C4-2B (cell line): Measurements from ENCODE around the gene B3GLCT.
"Not testable (repeated sequence)": the region's sequence is repeated elsewhere in the genome, so short reads cannot be mapped to it uniquely, and the experiment has no call there.

Experiments
- ZFX ChIP-seq: fragments of 450-650 bp; IDR thresholded peaks from 2 replicates; pipeline ENCODE4 v1.6.1; 2017
- TF ChIP-seq, protein P1 (sequence below): fragments of 450-650 bp; conservative IDR thresholded peaks from 2 replicates; pipeline ENCODE4 v1.5.1; 2017; ENCODE audit warnings: mild to moderate bottlenecking

DNA sequence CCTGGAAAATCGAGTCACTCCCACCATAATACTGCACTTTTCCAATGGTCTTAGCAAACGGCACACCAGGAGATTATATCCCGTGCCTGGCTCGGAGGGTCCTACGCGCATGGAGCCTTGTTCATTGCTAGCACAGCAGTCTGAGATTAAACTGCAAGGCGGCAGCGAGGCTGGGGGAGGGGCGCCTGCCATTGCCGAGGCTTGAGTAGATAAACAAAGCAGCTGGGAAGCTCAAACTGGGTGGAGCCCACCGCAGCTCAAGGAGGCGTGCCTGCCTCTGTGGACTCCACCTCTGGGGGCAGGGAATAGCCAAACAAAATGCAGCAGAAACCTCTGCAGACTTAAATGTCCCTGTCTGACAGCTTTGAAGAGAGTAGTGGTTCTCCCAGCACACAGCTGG lies 141.1 kb downstream of the B3GLCT start:
- TF ChIP-seq, protein P1, sequence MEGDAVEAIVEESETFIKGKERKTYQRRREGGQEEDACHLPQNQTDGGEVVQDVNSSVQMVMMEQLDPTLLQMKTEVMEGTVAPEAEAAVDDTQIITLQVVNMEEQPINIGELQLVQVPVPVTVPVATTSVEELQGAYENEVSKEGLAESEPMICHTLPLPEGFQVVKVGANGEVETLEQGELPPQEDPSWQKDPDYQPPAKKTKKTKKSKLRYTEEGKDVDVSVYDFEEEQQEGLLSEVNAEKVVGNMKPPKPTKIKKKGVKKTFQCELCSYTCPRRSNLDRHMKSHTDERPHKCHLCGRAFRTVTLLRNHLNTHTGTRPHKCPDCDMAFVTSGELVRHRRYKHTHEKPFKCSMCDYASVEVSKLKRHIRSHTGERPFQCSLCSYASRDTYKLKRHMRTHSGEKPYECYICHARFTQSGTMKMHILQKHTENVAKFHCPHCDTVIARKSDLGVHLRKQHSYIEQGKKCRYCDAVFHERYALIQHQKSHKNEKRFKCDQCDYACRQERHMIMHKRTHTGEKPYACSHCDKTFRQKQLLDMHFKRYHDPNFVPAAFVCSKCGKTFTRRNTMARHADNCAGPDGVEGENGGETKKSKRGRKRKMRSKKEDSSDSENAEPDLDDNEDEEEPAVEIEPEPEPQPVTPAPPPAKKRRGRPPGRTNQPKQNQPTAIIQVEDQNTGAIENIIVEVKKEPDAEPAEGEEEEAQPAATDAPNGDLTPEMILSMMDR: not testable (repeated sequence)
- not testable (repeated sequence) for TF ChIP-seq ZFX
